BJ (cell line): ENCODE results near the gene MINDY4B. TPM values are rescaled to one million over a fixed set of nuclear protein-coding genes. Genes with fewer than 3 reads are reported as not detected.

ENCODE experiments used
- CTCF ChIA-PET: fragments of 350-600 bp; formaldehyde crosslinking; extraction: SDS; loops from one replicate; lab custom pipeline; 2021; ENCODE audit warnings: antibody characterized with exemption, inconsistent platforms; lab: Yijun Ruan, JAX
- POLR2A ChIA-PET: fragments of 300-600 bp; sonication (Branson Sonifier 250); formaldehyde crosslinking; extraction: SDS; loops from one replicate; lab custom pipeline; 2021; ENCODE audit warnings: antibody characterized with exemption; lab: Charles Lee
- DNase-seq: peaks from one replicate; pipeline ENCODE4 v3.0.0-alpha.2; 2011; ENCODE audit warnings: low read depth
- H3K27me3 ChIP-seq: 2 replicates; pipeline ENCODE4 v1.6.0; 2011; ENCODE audit warnings: low read length; ENCODE audit not compliant: control insufficient read depth, insufficient read depth
- H3K36me3 ChIP-seq: 2 replicates; pipeline ENCODE4 v1.5.1; 2011; ENCODE audit warnings: low read length; ENCODE audit not compliant: control insufficient read depth, insufficient read depth
- H3K4me3 ChIP-seq: 2 replicates; pipeline ENCODE4 v1.5.1; 2011; ENCODE audit warnings: low read depth, mild to moderate bottlenecking, control low read depth, low read length
- CTCF ChIP-seq: IDR thresholded peaks from 2 replicates; pipeline ENCODE4 v1.5.1; 2011; ENCODE audit warnings: low read depth, mild to moderate bottlenecking, control low read depth, inconsistent platforms, low read length, moderate library complexity; ENCODE audit not compliant: insufficient read depth
- polyA plus RNA-seq: library from polyadenylated mRNA; depleted of rRNA; stranded (reverse); fragments of >200 nt; gene quantifications from 2 replicates; pipeline ENCODE4 v1.2.3, GENCODE V29; 2011

MINDY4B gene
- polyA plus RNA-seq, 1 experiment = not detected

- Histone ChIP-seq H3K36me3 (no peaks in the 10 kb centered on the region), H3K4me3 (no peak overlapping the region), H3K27me3 (no peaks in the 10 kb centered on the region)
- no peak for TF ChIP-seq CTCF
- no peak for DNase-seq
- ChIA-PET POLR2A (no interaction called here), CTCF (interaction anchor here (0.6 kb wide), 1 partner anchor 137 kb away, joined by 3 read pairs; no protein-coding TSS in a partner anchor)
Observed at GRCh38 chr3:150902988-150903387, 2.3 kb downstream of the MINDY4B start.

- ChIA-PET POLR2A (no interaction called here), CTCF (no interaction called here)
- no peaks in the 10 kb centered on the region for H3K27me3 ChIP-seq
- DNase-seq = no peak
- TF ChIP-seq CTCF = no peak
- H3K36me3 ChIP-seq = no peaks in the 10 kb centered on the region
- no peak overlapping the region for H3K4me3 ChIP-seq
Observed at GRCh38 chr3:150901793-150902192, 3.4 kb downstream of the MINDY4B start.

GRCh38 chr3:150899141-150899540, 6.1 kb downstream of the MINDY4B start:
- CTCF ChIA-PET = no interaction called here
- no peak for DNase-seq
- no peak for TF ChIP-seq CTCF
- Histone ChIP-seq H3K27me3 (no peaks in the 10 kb centered on the region), H3K4me3 (no peak overlapping the region), H3K36me3 (no peaks in the 10 kb centered on the region)
- POLR2A ChIA-PET = no interaction called here

GRCh38 chr3:150898046-150898754, 7.0 kb downstream of the MINDY4B start:
- Histone ChIP-seq H3K4me3 (no peak overlapping the region), H3K36me3 (no peaks in the 10 kb centered on the region), H3K27me3 (no peaks in the 10 kb centered on the region)
- no peak for TF ChIP-seq CTCF
- no peak for DNase-seq
- ChIA-PET CTCF (no interaction called here), POLR2A (no interaction called here)

GRCh38 chr3:150897592-150897991, 7.6 kb downstream of the MINDY4B start:
- POLR2A ChIA-PET = interaction anchor here (0.6 kb wide), 1 partner anchor 135 kb away, joined by 5 read pairs; no protein-coding TSS in a partner anchor
- H3K4me3 ChIP-seq = no peak overlapping the region
- DNase-seq = no peak
- no peaks in the 10 kb centered on the region for H3K36me3 ChIP-seq
- no peak for TF ChIP-seq CTCF
- CTCF ChIA-PET = interaction anchor here (0.7 kb wide), 1 partner anchor 329 kb away, joined by 5 read pairs; no protein-coding TSS in a partner anchor
- no peaks in the 10 kb centered on the region for H3K27me3 ChIP-seq
